NCI-H460 (cell line): ENCODE results near the gene PEAK3. TPM values are rescaled to one million over a fixed set of nuclear protein-coding genes. Genes with fewer than 3 reads are reported as not detected.
"Not testable (repeated sequence)": the region's sequence is repeated elsewhere in the genome, so short reads cannot be mapped to it uniquely, and the experiment has no call there.

Experiments
- DNase-seq: peaks from one replicate; pipeline ENCODE4 v3.0.0-alpha.2; 2016; ENCODE audit warnings: low read depth; ENCODE audit errors: extremely low read depth
- total RNA-seq: library from RNA; depleted of rRNA; stranded (reverse); fragments of >200 nt; shearing (Covaris generic); gene quantifications from 2 replicates; pipeline ENCODE4 v1.2.3, GENCODE V29; 2014

Gene PEAK3
- total RNA-seq, 1 experiment from 2014 or later = not detected

GRCh38 chr19:2290441-2291184, 8.6 kb upstream of the PEAK3 start:
- DNase-seq = no peak

- DNase-seq = no peak
Measured at GRCh38 chr19:2289714-2290435, 7.9 kb upstream of the PEAK3 start.

GRCh38 chr19:2288818-2289713, 7.1 kb upstream of the PEAK3 start:
- DNase-seq = no peak

GRCh38 chr19:2288338-2288817, 6.4 kb upstream of the PEAK3 start:
- no peak for DNase-seq

GRCh38 chr19:2287585-2288337, 5.8 kb upstream of the PEAK3 start:
- DNase-seq = no peak

- DNase-seq = no peak
Measured at GRCh38 chr19:2286402-2287140, 4.6 kb upstream of the PEAK3 start.

GRCh38 chr19:2283835-2284507, 2.0 kb upstream of the PEAK3 start:
- no peak for DNase-seq

- DNase-seq = no peak
Measured at GRCh38 chr19:2282862-2283237, 875 bp upstream of the PEAK3 start.

- DNase-seq = not testable (repeated sequence)
Measured at GRCh38 chr19:2281265-2282061, 512 bp downstream of the PEAK3 start.

GRCh38 chr19:2280633-2281264, 1.2 kb downstream of the PEAK3 start:
- no peak for DNase-seq

- no peak for DNase-seq
Measured at GRCh38 chr19:2278459-2279158, 3.4 kb downstream of the PEAK3 start.

- no peak for DNase-seq
Measured at GRCh38 chr19:2277138-2277537, 4.8 kb downstream of the PEAK3 start.

GRCh38 chr19:2276429-2276986, 5.5 kb downstream of the PEAK3 start:
- no peak for DNase-seq

- DNase-seq = no peak
Measured at GRCh38 chr19:2275588-2276428, 6.2 kb downstream of the PEAK3 start.

- no peak for DNase-seq
Measured at GRCh38 chr19:2274931-2275535, 6.9 kb downstream of the PEAK3 start.
